Ascending aorta (tissue), 2 donors: ENCODE data around the gene HEY2. TPM values are rescaled to one million over a fixed set of nuclear protein-coding genes. Genes with fewer than 3 reads are reported as not detected.
A peak's percentile ranks its signal among the peaks of the same experiment; 100 is the strongest.
"Not testable (repeated sequence)": the region's sequence is repeated elsewhere in the genome, so short reads cannot be mapped to it uniquely, and the experiment has no call there.

Experiments
- DNase-seq, 2 donors: peaks; one replicate each; pipeline ENCODE4 v3.0.0-alpha.2; 2019; ENCODE audit warnings: low spot score in 2 of 2
- H3K27ac ChIP-seq, 2 donors: fragments of 200-600 bp; sonication (generic); one replicate each; pipeline ENCODE4 v1.5.1; 2016 to 2017; ENCODE audit warnings: mild to moderate bottlenecking in 1 of 2
- H3K27me3 ChIP-seq: fragments of 200-600 bp; sonication (generic); one replicate; pipeline ENCODE4 v1.5.1; 2017
- H3K36me3 ChIP-seq, 2 donors: fragments of 200-600 bp; sonication (generic); one replicate each; pipeline ENCODE4 v1.5.1; 2016
- H3K4me1 ChIP-seq, 2 donors: fragments of 200-600 bp; sonication (generic); one replicate each; pipeline ENCODE4 v1.5.1; 2016 to 2017; ENCODE audit warnings: mild to moderate bottlenecking in 1 of 2
- H3K4me3 ChIP-seq, 2 donors: fragments of 200-600 bp; sonication (generic); one replicate each; pipeline ENCODE4 v1.5.1; 2016 to 2017; ENCODE audit warnings: mild to moderate bottlenecking in 1 of 2
- H3K9me3 ChIP-seq, 2 donors: fragments of 200-600 bp; sonication (generic); one replicate each; pipeline ENCODE4 v1.5.1; 2016
- intact Hi-C: fragments of 100-400 bp; cut with DNase I; formaldehyde crosslinking; loops from one replicate; pipeline ENCODE4 v1.15.1; 2023
- total RNA-seq: library from RNA; depleted of rRNA; stranded (reverse); fragments of >200 nt; gene quantifications from one replicate; pipeline ENCODE4 v1.1.0, GENCODE V29; 2016
- TF ChIP-seq, protein P1 (sequence below), 3 experiments: fragments of 200-600 bp in 2 of 3; fragments of 450-650 bp in 1 of 3; sonication (generic) in 2 of 3; IDR thresholded peaks; one replicate each; pipeline ENCODE4 v1.5.1; 2016 to 2019; ENCODE audit warnings: antibody characterized with exemption in 3 of 3, mild to moderate bottlenecking in 1 of 3, moderate library complexity in 1 of 3

The HEY2 gene
- 0.32 TPM for total RNA-seq

DNA sequence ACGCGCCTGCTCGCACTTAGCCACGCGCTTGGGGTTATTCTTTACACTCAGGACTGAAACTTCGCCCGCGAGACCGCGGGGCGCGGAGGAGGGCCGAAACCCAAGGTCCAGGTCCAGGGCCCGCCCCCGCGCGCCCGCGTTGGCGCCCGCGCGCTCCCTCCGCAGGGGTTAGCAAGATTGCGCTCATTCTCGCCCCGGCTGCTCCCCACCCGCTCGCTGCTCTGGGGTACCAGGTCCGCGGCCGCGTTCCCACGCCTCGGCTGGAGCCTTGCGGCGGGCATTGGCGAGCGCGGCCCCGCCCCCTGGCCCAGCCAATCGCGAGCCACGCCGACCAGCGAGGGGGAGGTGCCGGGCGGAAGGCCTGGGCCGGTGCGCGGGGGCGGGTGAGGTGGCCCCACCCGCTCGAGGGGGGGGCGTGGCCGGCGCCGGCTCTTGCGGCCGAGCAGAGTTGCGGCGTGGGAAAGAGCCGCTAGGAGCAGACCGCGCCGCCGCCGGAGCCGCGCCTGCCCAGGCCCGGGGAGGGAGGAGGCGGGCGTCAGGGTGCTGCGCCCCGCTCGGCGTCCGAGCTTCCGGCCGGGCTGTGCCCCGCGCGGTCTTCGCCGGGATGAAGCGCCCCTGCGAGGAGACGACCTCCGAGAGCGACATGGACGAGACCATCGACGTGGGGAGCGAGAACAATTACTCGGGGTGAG, at the start of gene HEY2:
HEY2 (plus strand) TSS at position 460 of the 692 bp plus-strand sequence; CDS start at position 605, 145 bp downstream.
- Histone ChIP-seq H3K4me3 (peak within 1 kb of the TSS; percentile 79 to 81), H3K27ac (peak within 1 kb of the TSS; percentile 95 to 99), H3K9me3 (no peaks in the 10 kb centered on the region), H3K27me3 (no peaks in the 10 kb centered on the region), H3K4me1 (peaks cover 0 to 16% of the 10 kb centered on the region in 2 donors), H3K36me3 (no peaks in the 10 kb centered on the region)
- intact Hi-C loops = loop anchor here (2.0 to 5.0 kb wide), 4 partner anchors 137 to 385 kb away; no protein-coding TSS in a partner anchor
- peak; percentile 79 to 97 for DNase-seq
- TF ChIP-seq, protein P1, sequence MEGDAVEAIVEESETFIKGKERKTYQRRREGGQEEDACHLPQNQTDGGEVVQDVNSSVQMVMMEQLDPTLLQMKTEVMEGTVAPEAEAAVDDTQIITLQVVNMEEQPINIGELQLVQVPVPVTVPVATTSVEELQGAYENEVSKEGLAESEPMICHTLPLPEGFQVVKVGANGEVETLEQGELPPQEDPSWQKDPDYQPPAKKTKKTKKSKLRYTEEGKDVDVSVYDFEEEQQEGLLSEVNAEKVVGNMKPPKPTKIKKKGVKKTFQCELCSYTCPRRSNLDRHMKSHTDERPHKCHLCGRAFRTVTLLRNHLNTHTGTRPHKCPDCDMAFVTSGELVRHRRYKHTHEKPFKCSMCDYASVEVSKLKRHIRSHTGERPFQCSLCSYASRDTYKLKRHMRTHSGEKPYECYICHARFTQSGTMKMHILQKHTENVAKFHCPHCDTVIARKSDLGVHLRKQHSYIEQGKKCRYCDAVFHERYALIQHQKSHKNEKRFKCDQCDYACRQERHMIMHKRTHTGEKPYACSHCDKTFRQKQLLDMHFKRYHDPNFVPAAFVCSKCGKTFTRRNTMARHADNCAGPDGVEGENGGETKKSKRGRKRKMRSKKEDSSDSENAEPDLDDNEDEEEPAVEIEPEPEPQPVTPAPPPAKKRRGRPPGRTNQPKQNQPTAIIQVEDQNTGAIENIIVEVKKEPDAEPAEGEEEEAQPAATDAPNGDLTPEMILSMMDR (IDR thresholded peaks at IDR 0.05) = no peak

- no peak overlapping the region for H3K4me3 ChIP-seq
- H3K27me3 ChIP-seq = no peaks in the 10 kb centered on the region
- DNase-seq = no peak
- H3K9me3 ChIP-seq = no peaks in the 10 kb centered on the region
- peak overlapping the region; percentile 31 to 66 for H3K27ac ChIP-seq
- H3K36me3 ChIP-seq = no peaks in the 10 kb centered on the region
- intact Hi-C loops = no loop called here
- H3K4me1 ChIP-seq = peaks cover 0 to 7% of the 10 kb centered on the region in 2 donors
- TF ChIP-seq, protein P1 (IDR thresholded peaks at IDR 0.05) = no peak
These were observed 48.7 kb upstream of the HEY2 start for GRCh38 chr6:125700581-125701353.

GRCh38 chr6:125701354-125701668, 48.1 kb upstream of the HEY2 start:
- H3K27me3 ChIP-seq = no peaks in the 10 kb centered on the region
- intact Hi-C loops = no loop called here
- TF ChIP-seq, protein P1 (IDR thresholded peaks at IDR 0.05) = no peak
- H3K9me3 ChIP-seq = no peaks in the 10 kb centered on the region
- DNase-seq = no peak
- H3K4me1 ChIP-seq = peaks cover 0 to 7% of the 10 kb centered on the region in 2 donors
- H3K36me3 ChIP-seq = no peaks in the 10 kb centered on the region
- H3K27ac ChIP-seq = peak overlapping the region; percentile 31 to 66
- H3K4me3 ChIP-seq = no peak overlapping the region

GRCh38 chr6:125703882-125704281, 45.5 kb upstream of the HEY2 start:
- H3K36me3 ChIP-seq, H3K27me3 ChIP-seq, H3K27ac ChIP-seq, H3K4me1 ChIP-seq, H3K9me3 ChIP-seq, H3K4me3 ChIP-seq, DNase-seq, intact Hi-C loops: not testable (repeated sequence)

DNA sequence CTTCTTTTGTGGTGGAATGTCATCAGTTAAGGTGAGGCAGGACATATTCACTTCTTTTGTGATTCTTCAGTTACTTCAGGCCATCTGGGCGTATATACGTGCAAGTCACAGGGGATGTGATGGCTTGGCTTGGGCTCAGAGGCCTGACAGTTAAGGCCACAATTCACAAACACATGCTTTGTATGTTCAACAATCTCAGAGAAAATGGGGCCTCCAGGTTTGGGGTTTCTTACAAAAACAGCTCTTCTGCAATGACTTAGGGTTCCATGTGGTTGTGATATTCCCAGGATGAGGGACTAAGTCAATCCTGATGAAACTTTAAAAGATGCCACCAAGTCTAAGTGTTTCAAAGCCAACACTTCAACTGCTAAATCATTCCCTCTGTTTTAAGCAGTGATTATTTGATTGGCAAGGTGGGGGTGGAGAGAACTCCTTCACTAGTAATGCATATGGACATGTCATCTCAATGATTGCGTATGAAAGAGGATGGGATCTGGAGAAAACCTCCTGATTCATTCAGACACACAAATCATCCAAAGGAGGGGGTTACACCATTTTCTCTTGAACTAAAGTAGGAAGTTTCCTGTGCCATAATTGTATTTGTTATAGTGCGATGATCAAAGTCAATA, 41.7 kb upstream of the HEY2 start:
- intact Hi-C loops = no loop called here
- Histone ChIP-seq H3K36me3 (no peaks in the 10 kb centered on the region), H3K9me3 (peaks cover 0 to 12% of the 10 kb centered on the region in 2 donors), H3K27me3 (no peaks in the 10 kb centered on the region), H3K27ac (no peak overlapping the region), H3K4me1 (no peaks in the 10 kb centered on the region), H3K4me3 (no peak overlapping the region)
- TF ChIP-seq, protein P1 (IDR thresholded peaks at IDR 0.05) = no peak
- no peak for DNase-seq
